CD4-positive, alpha-beta memory T cell (primary cell): ENCODE data around the gene UST. TPM values are rescaled to one million over a fixed set of nuclear protein-coding genes. Genes with fewer than 3 reads are reported as not detected.
A peak's percentile ranks its signal among the peaks of the same experiment; 100 is the strongest.
"Not testable (repeated sequence)": the region's sequence is repeated elsewhere in the genome, so short reads cannot be mapped to it uniquely, and the experiment has no call there.

Experiments
- CTCF ChIA-PET: fragments of 350-600 bp; sonication (Branson Sonifier 250); formaldehyde crosslinking; loops from one replicate; lab custom pipeline; 2021; ENCODE audit warnings: inconsistent platforms; ENCODE audit not compliant: partially characterized antibody; lab: Charles Lee
- POLR2A ChIA-PET: fragments of 350-600 bp; sonication (Branson Sonifier 250); formaldehyde crosslinking; loops from one replicate; lab custom pipeline; 2021; ENCODE audit not compliant: partially characterized antibody; lab: Charles Lee
- DNase-seq, 5 donors: peaks; one replicate each; pipeline versions ENCODE4 v3.0.0 to v3.0.0-alpha.2; 2020 to 2022; ENCODE audit warnings: mixed read lengths in 1 of 5
- H3K27ac ChIP-seq: one replicate; pipeline ENCODE4 v1.7.0; 2013; ENCODE audit warnings: low read depth, low read length
- H3K27me3 ChIP-seq: 2 replicates; pipeline ENCODE4 v1.7.0; 2013; ENCODE audit warnings: mild to moderate bottlenecking, low read length, moderate library complexity; ENCODE audit not compliant: insufficient read depth
- H3K36me3 ChIP-seq: 2 replicates; pipeline ENCODE4 v1.7.0; 2013; ENCODE audit warnings: mild to moderate bottlenecking, low read length, moderate library complexity; ENCODE audit not compliant: insufficient read depth
- H3K4me1 ChIP-seq: 2 replicates; pipeline ENCODE4 v1.7.0; 2013; ENCODE audit warnings: mild to moderate bottlenecking, low read length, moderate library complexity; ENCODE audit not compliant: insufficient read depth
- H3K4me3 ChIP-seq, 2 donors: one replicate each; pipeline ENCODE4 v1.7.0; 2013; ENCODE audit warnings: low read length in 2 of 2, mild to moderate bottlenecking in 1 of 2
- H3K9me3 ChIP-seq, 2 donors: one replicate each; pipeline ENCODE4 v1.7.0; 2013; ENCODE audit warnings: low read length in 2 of 2, control low read depth in 1 of 2; ENCODE audit not compliant: control insufficient read depth in 1 of 2
- H3K27ac Mint-ChIP-seq, 7 donors: one replicate each; pipeline ENCODE4 v1.8.0; 2020 to 2021; ENCODE audit warnings: mixed read lengths in 7 of 7, mild to moderate bottlenecking in 6 of 7, inconsistent platforms in 3 of 7, moderate library complexity in 3 of 7
- H3K27me3 Mint-ChIP-seq, 2 donors: one replicate each; pipeline ENCODE4 v1.8.0; 2020 to 2021; ENCODE audit warnings: mixed read lengths in 2 of 2
- H3K36me3 Mint-ChIP-seq, 2 donors: one replicate each; pipeline ENCODE4 v1.8.0; 2020 to 2021; ENCODE audit warnings: mixed read lengths in 2 of 2, inconsistent platforms in 1 of 2, mild to moderate bottlenecking in 1 of 2
- H3K4me1 Mint-ChIP-seq, 4 donors: one replicate each; pipeline ENCODE4 v1.8.0; 2020 to 2021; ENCODE audit warnings: mixed read lengths in 4 of 4, mild to moderate bottlenecking in 1 of 4
- H3K4me3 Mint-ChIP-seq, 8 donors: one replicate each; pipeline ENCODE4 v1.8.0; 2020 to 2021; ENCODE audit warnings: mixed read lengths in 8 of 8, mild to moderate bottlenecking in 7 of 8, moderate library complexity in 6 of 8, inconsistent platforms in 3 of 8
- H3K9me3 Mint-ChIP-seq, 8 donors: one replicate each; pipeline ENCODE4 v1.8.0; 2020 to 2021; ENCODE audit warnings: mixed read lengths in 8 of 8, mild to moderate bottlenecking in 5 of 8, inconsistent platforms in 3 of 8, moderate library complexity in 1 of 8
- intact Hi-C: fragments of 100-400 bp; cut with micrococcal nuclease; formaldehyde crosslinking; loops from one replicate; pipeline ENCODE4 v1.15.1; 2023
- polyA plus RNA-seq, 2 donors: library from polyadenylated mRNA; unstranded; fragments of 300-500 nt; fragmentation: Illumina TruSeq; gene quantifications; one replicate each; pipeline ENCODE4 v1.2.3, GENCODE V29; 2021
- total RNA-seq, 2 experiments: library from RNA; stranded (reverse); gene quantifications; one replicate each; pipeline ENCODE4 v1.2.3, GENCODE V29; 2021

The UST gene
- total and polyA plus RNA-seq, 4 experiments from 2014 or later = 2.2 to 7.6 (median 5.1) TPM

DNA sequence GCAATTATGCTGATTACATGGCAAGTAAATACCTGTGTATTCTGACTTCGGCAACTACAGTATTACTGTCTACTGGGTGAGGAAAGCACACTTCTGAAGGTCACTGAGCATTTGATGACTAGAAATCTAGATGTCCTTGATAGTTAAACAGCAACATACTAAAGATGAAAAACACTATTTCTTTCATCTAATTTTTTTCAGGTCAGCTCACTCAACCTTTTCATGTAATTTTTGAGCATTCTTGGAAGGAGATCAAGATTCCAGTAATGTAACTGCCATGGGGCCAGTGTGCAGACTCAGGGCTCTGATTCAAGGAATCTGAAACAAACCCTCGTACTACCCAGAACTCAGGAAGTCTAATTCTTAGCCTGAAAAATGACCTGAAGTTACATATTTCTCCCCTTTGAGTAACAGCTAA, 348.1 kb downstream of the UST start:
- Histone ChIP-seq H3K4me3 (peak overlapping the region in 1 of 2 donors; percentile 1), H3K9me3 (peaks cover 0 to 7% of the 10 kb centered on the region in 2 donors), H3K36me3 (no peaks in the 10 kb centered on the region), H3K4me1 (peaks cover 65% of the 10 kb centered on the region), H3K27ac (peak overlapping the region; percentile 56), H3K27me3 (no peaks in the 10 kb centered on the region)
- peaks cover 14 to 16% of the 10 kb centered on the region in 2 donors for H3K36me3 Mint-ChIP-seq
- ChIA-PET CTCF (interaction anchor here (0.7 to 2.5 kb wide), 12 partner anchors 13 to 339 kb away, joined by 3 to 16 read pairs (median 4); no protein-coding TSS in a partner anchor), POLR2A (interaction anchor here (0.6 to 4.1 kb wide), 22 partner anchors 9 to 443 kb away, joined by 3 to 27 read pairs (median 4); partner anchors contain the start of gene TAB2)
- intact Hi-C loops = no loop called here
- peak overlapping the region; percentile 74 to 96 (median 92) for H3K27ac Mint-ChIP-seq
- H3K4me1 Mint-ChIP-seq = peaks cover 36 to 59% (median 51%) of the 10 kb centered on the region in 4 donors
- H3K4me3 Mint-ChIP-seq = peak overlapping the region; percentile 57 to 76 (median 68)
- H3K27me3 Mint-ChIP-seq = no peaks in the 10 kb centered on the region
- DNase-seq = peak in 2 of 5 donors; percentile 21 to 28
- H3K9me3 Mint-ChIP-seq = peaks cover 0 to 24% (median 22%) of the 10 kb centered on the region in 8 donors

DNA sequence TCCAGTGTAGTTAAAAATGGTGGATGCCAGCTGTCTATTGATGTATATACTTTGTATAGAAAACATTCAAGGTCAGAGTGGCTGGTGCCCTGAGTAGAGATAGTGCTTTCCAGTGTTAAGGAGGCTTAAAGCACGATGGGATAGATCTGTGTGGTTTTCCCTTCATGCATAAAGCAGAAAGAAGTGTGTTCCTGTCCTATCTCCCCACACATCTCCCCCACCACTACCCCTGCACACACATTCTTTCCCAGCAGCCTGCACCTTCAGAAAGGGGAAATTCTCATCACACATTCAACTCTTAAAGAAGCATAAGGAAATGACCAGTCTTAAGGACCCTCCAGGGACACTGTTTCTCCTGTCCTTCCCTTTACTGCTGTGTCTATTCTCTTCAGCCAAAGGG, 349.0 kb downstream of the UST start:
- no peak overlapping the region for H3K4me3 ChIP-seq

DNA sequence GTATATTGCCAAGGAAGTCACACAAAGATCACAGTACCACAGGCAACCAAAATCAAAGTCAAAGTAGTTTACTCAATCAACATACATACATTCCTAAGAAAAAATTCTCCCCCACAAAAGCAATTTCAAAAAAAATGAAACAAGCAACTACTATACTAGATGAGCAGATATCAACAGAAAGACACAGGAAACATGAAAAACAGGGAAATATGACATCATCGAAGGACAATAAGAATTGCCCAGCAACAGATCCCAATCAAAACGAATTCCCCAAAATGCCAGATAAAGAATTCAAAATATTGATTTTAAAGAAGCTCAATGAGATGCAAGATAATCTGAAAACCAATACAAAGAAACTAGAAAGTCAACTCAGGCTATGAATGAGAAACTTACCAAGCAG, 351.0 kb downstream of the UST start:
- Mint-ChIP-seq H3K36me3 (peaks cover 16 to 23% of the 10 kb centered on the region in 2 donors), H3K9me3 (peaks cover 0 to 31% (median 24%) of the 10 kb centered on the region in 8 donors), H3K27ac (peak overlapping the region in 2 of 7 donors; percentile 24 to 74), H3K4me1 (peaks cover 35 to 44% (median 38%) of the 10 kb centered on the region in 4 donors), H3K27me3 (no peaks in the 10 kb centered on the region), H3K4me3 (peak overlapping the region in 2 of 8 donors; percentile 2 to 4)
- CTCF ChIA-PET = interaction anchor here (1.4 to 1.9 kb wide), 2 partner anchors 31 to 69 kb away, joined by 3 to 4 read pairs; no protein-coding TSS in a partner anchor
- POLR2A ChIA-PET = interaction anchor here (0.8 to 1.2 kb wide), 2 partner anchors 8 to 41 kb away, joined by 3 read pairs; no protein-coding TSS in a partner anchor
- peaks cover 0 to 7% of the 10 kb centered on the region in 2 donors for H3K9me3 ChIP-seq
- DNase-seq = no peak
- H3K4me1 ChIP-seq = peaks cover 47% of the 10 kb centered on the region
- H3K27me3 ChIP-seq = no peaks in the 10 kb centered on the region
- intact Hi-C loops = no loop called here
- H3K4me3 ChIP-seq = no peak overlapping the region
- H3K36me3 ChIP-seq = no peaks in the 10 kb centered on the region
- H3K27ac ChIP-seq = no peak overlapping the region

More for the DNA sequence above, 349.0 kb downstream of the UST start:
- peaks cover 60% of the 10 kb centered on the region for H3K4me1 ChIP-seq
- no peak for DNase-seq
- H3K4me3 Mint-ChIP-seq = peak overlapping the region in 7 of 8 donors; percentile 15 to 80 (median 64)
- H3K36me3 Mint-ChIP-seq = peaks cover 16% of the 10 kb centered on the region in 2 donors
- peaks cover 0 to 7% of the 10 kb centered on the region in 2 donors for H3K9me3 ChIP-seq
- ChIA-PET CTCF (interaction anchor here (1.1 to 2.5 kb wide), 9 partner anchors 13 to 336 kb away, joined by 3 to 16 read pairs (median 5); no protein-coding TSS in a partner anchor), POLR2A (interaction anchor here (0.9 to 4.1 kb wide), 9 partner anchors 10 to 221 kb away, joined by 3 to 27 read pairs (median 6); partner anchors contain the start of gene TAB2)
- peaks cover 0 to 28% (median 23%) of the 10 kb centered on the region in 8 donors for H3K9me3 Mint-ChIP-seq
- H3K27ac ChIP-seq = no peak overlapping the region
- peak overlapping the region; percentile 31 to 84 (median 66) for H3K27ac Mint-ChIP-seq
- peaks cover 36 to 50% (median 44%) of the 10 kb centered on the region in 4 donors for H3K4me1 Mint-ChIP-seq
- H3K36me3 ChIP-seq = no peaks in the 10 kb centered on the region
- no peaks in the 10 kb centered on the region for H3K27me3 ChIP-seq
- intact Hi-C loops = no loop called here
- H3K27me3 Mint-ChIP-seq = no peaks in the 10 kb centered on the region

DNA sequence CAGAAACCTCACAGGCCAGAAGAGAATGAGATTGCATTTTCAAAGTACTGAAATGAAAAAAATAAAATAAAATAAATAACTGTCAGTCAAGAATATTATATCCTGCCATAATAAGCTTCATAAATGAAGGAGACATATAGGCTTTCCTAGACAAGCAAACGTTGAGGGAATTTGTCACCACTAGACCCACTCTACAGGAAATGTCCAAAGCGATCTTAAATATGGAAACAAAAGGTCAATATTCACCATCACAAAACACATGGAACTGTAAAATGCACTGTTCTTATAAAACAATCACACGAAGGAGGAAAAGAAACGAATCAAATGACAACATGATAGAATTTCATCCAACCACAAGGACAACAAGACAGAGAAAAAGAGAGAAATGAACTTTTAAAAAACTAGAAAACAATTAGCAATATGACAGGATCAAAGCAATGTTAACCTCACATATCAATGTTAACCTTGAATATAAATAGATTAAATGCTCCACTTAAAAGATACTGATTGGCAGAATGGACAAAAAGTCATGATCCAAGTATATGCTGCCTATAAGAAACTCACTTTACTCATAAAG, 352.0 kb downstream of the UST start:
- peaks cover 17 to 30% of the 10 kb centered on the region in 2 donors for H3K36me3 Mint-ChIP-seq
- CTCF ChIA-PET = no interaction called here
- H3K4me3 ChIP-seq = no peak overlapping the region
- peaks cover 0 to 7% of the 10 kb centered on the region in 2 donors for H3K9me3 ChIP-seq
- H3K27me3 ChIP-seq = no peaks in the 10 kb centered on the region
- no peaks in the 10 kb centered on the region for H3K27me3 Mint-ChIP-seq
- H3K4me1 Mint-ChIP-seq = peaks cover 30 to 35% (median 30%) of the 10 kb centered on the region in 4 donors
- no peak overlapping the region for H3K27ac ChIP-seq
- POLR2A ChIA-PET = no interaction called here
- peaks cover 38% of the 10 kb centered on the region for H3K4me1 ChIP-seq
- H3K27ac Mint-ChIP-seq = peak overlapping the region in 2 of 7 donors; percentile 65 to 83
- H3K36me3 ChIP-seq = no peaks in the 10 kb centered on the region
- intact Hi-C loops = no loop called here
- peaks cover 0 to 34% (median 25%) of the 10 kb centered on the region in 8 donors for H3K9me3 Mint-ChIP-seq
- no peak for DNase-seq
- no peak overlapping the region for H3K4me3 Mint-ChIP-seq

DNA sequence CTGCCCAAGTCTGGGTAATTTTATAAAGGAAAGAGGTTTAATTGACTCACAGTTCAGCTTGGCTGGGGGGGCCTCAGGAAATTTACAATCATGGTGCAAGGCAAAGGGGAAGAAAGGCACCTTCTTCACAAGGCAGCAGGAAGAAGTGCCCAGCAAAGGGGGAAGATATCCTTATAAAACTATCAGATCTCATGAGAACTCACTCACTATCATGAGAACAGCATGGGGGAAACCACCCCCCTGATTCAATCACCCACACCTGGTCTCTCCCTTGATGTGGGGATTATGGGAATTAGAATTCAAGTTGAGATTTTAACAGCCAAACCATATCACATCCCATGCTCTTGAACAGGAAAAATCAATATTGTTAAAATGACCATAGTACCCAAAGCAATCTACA, 355.5 kb downstream of the UST start:
- Histone ChIP-seq H3K27me3 (no peaks in the 10 kb centered on the region), H3K4me3 (no peak overlapping the region), H3K4me1 (peaks cover 3% of the 10 kb centered on the region), H3K9me3 (peaks cover 0 to 7% of the 10 kb centered on the region in 2 donors), H3K36me3 (no peaks in the 10 kb centered on the region), H3K27ac (no peak overlapping the region)
- ChIA-PET POLR2A (no interaction called here), CTCF (no interaction called here)
- Mint-ChIP-seq H3K36me3 (peaks cover 14 to 30% of the 10 kb centered on the region in 2 donors), H3K27me3 (no peaks in the 10 kb centered on the region), H3K9me3 (peaks cover 0 to 32% (median 25%) of the 10 kb centered on the region in 8 donors), H3K4me3 (no peak overlapping the region), H3K4me1 (peaks cover 0 to 9% (median 8%) of the 10 kb centered on the region in 4 donors), H3K27ac (peak overlapping the region in 2 of 7 donors; percentile 23 to 85)
- intact Hi-C loops = no loop called here
- DNase-seq = no peak

DNA sequence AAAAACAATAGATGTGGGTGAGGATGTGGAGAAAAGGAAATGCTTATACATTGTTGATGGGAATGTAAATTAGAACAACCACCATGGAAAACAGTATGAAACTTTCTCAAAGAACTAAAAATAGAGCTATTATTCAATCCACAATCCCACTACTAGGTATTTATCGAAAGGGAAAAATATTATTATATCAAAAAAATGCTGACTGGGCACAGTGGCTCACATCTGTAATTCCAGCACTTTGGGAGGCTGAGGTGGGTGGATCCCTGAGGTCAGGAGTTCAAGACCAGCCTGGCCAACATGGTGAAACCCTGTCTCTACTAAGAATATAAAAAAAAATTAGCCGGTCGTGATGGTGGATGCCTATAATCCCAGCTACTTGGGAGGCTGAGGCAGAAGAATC, 357.1 kb downstream of the UST start:
- H3K27ac Mint-ChIP-seq, H3K4me3 ChIP-seq, H3K4me1 ChIP-seq, H3K27me3 Mint-ChIP-seq, H3K9me3 ChIP-seq, H3K4me3 Mint-ChIP-seq, H3K27ac ChIP-seq, H3K4me1 Mint-ChIP-seq, intact Hi-C loops, H3K27me3 ChIP-seq, DNase-seq, H3K36me3 ChIP-seq: not testable (repeated sequence)
- peaks cover 0 to 17% (median 9%) of the 10 kb centered on the region in 8 donors for H3K9me3 Mint-ChIP-seq
- ChIA-PET CTCF (interaction anchor here (1.0 kb wide), 1 partner anchor 14 kb away, joined by 3 read pairs; no protein-coding TSS in a partner anchor), POLR2A (interaction anchor here (0.5 kb wide), 1 partner anchor 26 kb away, joined by 3 read pairs; no protein-coding TSS in a partner anchor)
- peaks cover 3 to 16% of the 10 kb centered on the region in 2 donors for H3K36me3 Mint-ChIP-seq

DNA sequence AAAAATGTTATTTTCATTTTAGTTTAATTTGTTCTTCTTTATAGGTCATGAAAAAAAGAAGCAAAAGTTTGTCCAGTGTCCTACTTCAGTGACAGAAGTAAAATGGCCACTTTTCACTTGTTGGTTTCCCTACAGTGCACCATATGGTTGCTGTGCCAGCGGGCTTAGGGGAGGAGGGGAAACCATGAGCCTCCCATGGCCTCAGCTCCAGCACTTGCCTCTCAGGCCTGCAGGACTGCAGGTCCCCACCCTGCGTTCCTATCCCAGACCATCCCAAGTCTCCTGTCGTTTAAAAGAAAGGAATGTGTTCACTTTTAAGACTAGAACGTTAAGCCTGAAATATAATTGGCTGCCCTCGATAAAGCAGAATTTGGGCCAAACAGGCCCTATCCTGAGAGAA, 360.7 kb downstream of the UST start:
- Histone ChIP-seq H3K4me3 (no peak overlapping the region), H3K27ac (no peak overlapping the region), H3K27me3 (no peaks in the 10 kb centered on the region), H3K4me1 (peaks cover 11% of the 10 kb centered on the region), H3K9me3 (no peaks in the 10 kb centered on the region), H3K36me3 (no peaks in the 10 kb centered on the region)
- Mint-ChIP-seq H3K27ac (no peak overlapping the region), H3K9me3 (peaks cover 0 to 6% (median under 1%) of the 10 kb centered on the region in 8 donors), H3K27me3 (no peaks in the 10 kb centered on the region), H3K4me3 (no peak overlapping the region), H3K36me3 (peaks cover 1 to 9% of the 10 kb centered on the region in 2 donors), H3K4me1 (peaks cover 5 to 18% (median 9%) of the 10 kb centered on the region in 4 donors)
- ChIA-PET POLR2A (no interaction called here), CTCF (no interaction called here)
- DNase-seq = no peak
- intact Hi-C loops = no loop called here
